SK-N-SH (cell line): Measurements from ENCODE around the gene PPP2R3A. TPM values are rescaled to one million over a fixed set of nuclear protein-coding genes. Genes with fewer than 3 reads are reported as not detected.

ENCODE experiments used
- CTCF ChIA-PET: fragments of 300-600, 350-600 bp; formaldehyde crosslinking; extraction: SDS; loops from one replicate; lab custom pipeline; 2021; lab: Yijun Ruan, JAX
- POLR2A ChIA-PET: fragments of 350-600 bp; sonication (Branson Sonifier 250); formaldehyde crosslinking; extraction: SDS; loops from one replicate; lab custom pipeline; 2020; ENCODE audit warnings: antibody characterized with exemption, inconsistent platforms; lab: Yijun Ruan, JAX
- DNase-seq: peaks from one replicate; pipeline ENCODE4 v3.0.0; 2012
- H2AFZ ChIP-seq: fragments of 200-600 bp; sonication (generic); 2 replicates; pipeline ENCODE4 v1.8.1; 2016; ENCODE audit warnings: antibody characterized with exemption, mild to moderate bottlenecking, low read depth
- H3F3A ChIP-seq: fragments of 200-600 bp; sonication (generic); replicated peaks from 2 replicates; pipeline ENCODE3; 2016; ENCODE audit warnings: antibody characterized with exemption, mild to moderate bottlenecking; ENCODE audit not compliant: insufficient read depth
- H3K27ac ChIP-seq, 2 experiments: fragments of 200-500 bp in 1 of 2; fragments of 200-600 bp in 1 of 2; sonication (Bioruptor generic) in 1 of 2; sonication (generic), shearing (Covaris generic) in 1 of 2; 2 replicates each; pipeline versions ENCODE4 v1.5.1 to v1.6.1; 2014 to 2016; ENCODE audit warnings: low read depth in 2 of 2, inconsistent platforms in 1 of 2, low read length in 1 of 2, mild to moderate bottlenecking in 1 of 2, mixed read lengths in 1 of 2
- H3K27me3 ChIP-seq: fragments of 200-600 bp; sonication (generic), shearing (Covaris generic); 2 replicates; pipeline ENCODE4 v1.6.1; 2016; ENCODE audit warnings: mixed run types; ENCODE audit not compliant: insufficient read depth
- H3K36me3 ChIP-seq, 2 experiments: fragments of 200-500 bp in 1 of 2; fragments of 200-600 bp in 1 of 2; sonication (Bioruptor generic) in 1 of 2; sonication (generic) in 1 of 2; replicated peaks in 1 of 2; 2 replicates each; pipeline versions ENCODE3 to v1.5.1; 2014 to 2016; ENCODE audit warnings: low read length in 1 of 2, mild to moderate bottlenecking in 1 of 2; ENCODE audit not compliant: insufficient read depth in 2 of 2, control insufficient read depth in 1 of 2
- H3K4me1 ChIP-seq, 2 experiments: fragments of 200-500 bp in 1 of 2; fragments of 200-600 bp in 1 of 2; sonication (Bioruptor generic) in 1 of 2; sonication (generic), shearing (Covaris generic) in 1 of 2; 2 replicates each; pipeline versions ENCODE4 v1.5.1 to v1.6.1; 2014 to 2016; ENCODE audit warnings: low read depth in 1 of 2, low read length in 1 of 2, mixed run types in 1 of 2; ENCODE audit not compliant: insufficient read depth in 2 of 2, control insufficient read depth in 1 of 2
- H3K4me2 ChIP-seq: fragments of 200-600 bp; sonication (generic), shearing (Covaris generic); 2 replicates; pipeline ENCODE4 v1.6.1; 2017; ENCODE audit warnings: mixed run types
- H3K4me3 ChIP-seq, 2 experiments: fragments of 200-500 bp in 1 of 2; fragments of 200-600 bp in 1 of 2; sonication (Bioruptor generic) in 1 of 2; sonication (generic), shearing (Covaris generic) in 1 of 2; 2 replicates each; pipeline versions ENCODE4 v1.5.1 to v1.8.1; 2014 to 2016; ENCODE audit warnings: low read depth in 2 of 2, inconsistent platforms in 1 of 2, low read length in 1 of 2, mild to moderate bottlenecking in 1 of 2, mixed read lengths in 1 of 2, moderate library complexity in 1 of 2
- H3K79me2 ChIP-seq: fragments of 200-600 bp; sonication (generic); 2 replicates; pipeline ENCODE4 v1.8.1; 2017; ENCODE audit warnings: mild to moderate bottlenecking; ENCODE audit not compliant: insufficient read depth
- H3K9ac ChIP-seq: fragments of 200-600 bp; sonication (generic); 2 replicates; pipeline ENCODE4 v1.6.1; 2017; ENCODE audit warnings: mixed run types
- H3K9me2 ChIP-seq: fragments of 200-600 bp; sonication (generic); 2 replicates; pipeline ENCODE4 v1.6.1; 2017; ENCODE audit warnings: mixed run types
- H3K9me3 ChIP-seq: fragments of 200-600 bp; sonication (generic); 2 replicates; pipeline ENCODE4 v1.6.1; 2017; ENCODE audit warnings: mixed run types, mild to moderate bottlenecking, moderate library complexity
- H4K20me1 ChIP-seq: fragments of 200-600 bp; sonication (generic); 2 replicates; pipeline ENCODE4 v1.6.1; 2017; ENCODE audit warnings: mild to moderate bottlenecking, mixed run types; ENCODE audit not compliant: insufficient read depth
- CTCF ChIP-seq: fragments of 200-600 bp; sonication (generic); IDR thresholded peaks from 2 replicates; pipeline ENCODE4 v1.6.1; 2017; ENCODE audit warnings: antibody characterized with exemption, mild to moderate bottlenecking, moderate library complexity
- FOSL2 ChIP-seq: IDR thresholded peaks from 2 replicates; pipeline ENCODE4 v1.4.0; 2012; ENCODE audit warnings: low read depth, mild to moderate bottlenecking, moderate library complexity, borderline replicate concordance
- JUND ChIP-seq: IDR thresholded peaks from 2 replicates; pipeline ENCODE4 v1.4.0; 2012
- MEF2A ChIP-seq: IDR thresholded peaks from 2 replicates; pipeline ENCODE4 v1.4.0; 2012; ENCODE audit warnings: low read depth, borderline replicate concordance
- MXI1 ChIP-seq: IDR thresholded peaks from 2 replicates; pipeline ENCODE4 v1.6.1; 2012; ENCODE audit warnings: mild to moderate bottlenecking, low read depth, low read length, improper control_type of control experiment
- NFIC ChIP-seq: IDR thresholded peaks from 2 replicates; pipeline ENCODE4 v1.4.0; 2012; ENCODE audit warnings: borderline replicate concordance
- PBX3 ChIP-seq: IDR thresholded peaks from 2 replicates; pipeline ENCODE4; 2012
- RAD21 ChIP-seq: IDR thresholded peaks from 2 replicates; pipeline ENCODE4 v1.6.1; 2012; ENCODE audit warnings: mild to moderate bottlenecking, low read length
- SIN3A ChIP-seq: IDR thresholded peaks from 2 replicates; pipeline ENCODE4 v1.6.1; 2012; ENCODE audit warnings: low read depth, mild to moderate bottlenecking, low read length, moderate library complexity, borderline replicate concordance
- SMC3 ChIP-seq: IDR thresholded peaks from 2 replicates; pipeline ENCODE4 v1.6.1; 2012; ENCODE audit warnings: low read depth, low read length, improper control_type of control experiment
- TEAD4 ChIP-seq: IDR thresholded peaks from 2 replicates; pipeline ENCODE4 v1.4.0; 2012; ENCODE audit warnings: mild to moderate bottlenecking, borderline replicate concordance; ENCODE audit not compliant: insufficient read depth
- USF1 ChIP-seq: IDR thresholded peaks from 2 replicates; pipeline ENCODE4 v1.4.0; 2012; ENCODE audit warnings: low read depth, borderline replicate concordance
- USF2 ChIP-seq: fragments of 150-350 bp; IDR thresholded peaks from 2 replicates; pipeline ENCODE4 v1.6.1; 2017; ENCODE audit warnings: antibody characterized with exemption, low read length, low read depth, borderline replicate concordance
- ZBTB33 ChIP-seq: IDR thresholded peaks from 2 replicates; pipeline ENCODE4 v1.4.0; 2012; ENCODE audit warnings: low read depth, borderline replicate concordance
- WGBS: methylation state at CpG from one replicate; pipeline ENCODE4 v1.1.6; 2017; ENCODE audit warnings: low lambda C conversion rate; 5-methylcytosine and 5-hydroxymethylcytosine counted together
- polyA plus RNA-seq, 3 experiments: library from polyadenylated mRNA; depleted of rRNA; stranded (reverse); fragments of >200 nt; gene quantifications; 2 replicates each; pipeline ENCODE4 v1.2.3, GENCODE V29; 2012

PPP2R3A gene
- polyA plus RNA-seq, 1 of the 3 experiments (the other 2 are of a cell fraction): 3.9 TPM

- DNase-seq: peak; percentile 53
- Histone ChIP-seq H3K9ac (no peak overlapping the region), H3K27ac (no peak overlapping the region), H3K36me3 (peaks cover 12 to 29% of the 10 kb centered on the region in 2 experiments), H3K9me2 (no peaks in the 10 kb centered on the region), H2AFZ (no peak overlapping the region), H3F3A (no peaks in the 10 kb centered on the region), H4K20me1 (no peaks in the 10 kb centered on the region), H3K27me3 (no peaks in the 10 kb centered on the region), H3K9me3 (no peaks in the 10 kb centered on the region), H3K79me2 (no peaks in the 10 kb centered on the region), H3K4me2 (no peak overlapping the region), H3K4me1 (no peaks in the 10 kb centered on the region), H3K4me3 (no peak overlapping the region)
- TF ChIP-seq SMC3: peak; percentile 51
- peak; percentile 76 for TF ChIP-seq RAD21
- peak; percentile 84 for TF ChIP-seq CTCF
- TF ChIP-seq NFIC: no peak
- POLR2A ChIA-PET: interaction anchor here (0.6 kb wide), 1 partner anchor 406 kb away, joined by 3 read pairs; no protein-coding TSS in a partner anchor
- WGBS: 73% methylated on average over 7 of the region's 7 CpGs
- CTCF ChIA-PET: interaction anchor here (0.6 to 11.8 kb wide), 44 partner anchors 9 to 1527 kb away, joined by 3 to 153 read pairs (median 4); partner anchors contain the start of genes EPHB1, PPP2R3A and STAG1
Measured at GRCh38 chr3:136042608-136043221, 77.2 kb downstream of the PPP2R3A start.

- ChIA-PET POLR2A (no interaction called here), CTCF (interaction anchor here (0.6 to 11.8 kb wide), 11 partner anchors 8 to 1444 kb away, joined by 3 to 153 read pairs (median 5); partner anchors contain the start of genes EPHB1 and STAG1)
- peaks cover 16 to 34% of the 10 kb centered on the region in 2 experiments for H3K36me3 ChIP-seq
- no peaks in the 10 kb centered on the region for H3K9me2 ChIP-seq
- TF ChIP-seq USF1: no peak
- TF ChIP-seq SIN3A: no peak
- TF ChIP-seq TEAD4: no peak
- no peak for TF ChIP-seq USF2
- TF ChIP-seq NFIC: no peak
- no peak for TF ChIP-seq JUND
- no peak for TF ChIP-seq MXI1
- no peak for TF ChIP-seq ZBTB33
- TF ChIP-seq PBX3: no peak
- no peak for TF ChIP-seq MEF2A
- no peak for TF ChIP-seq FOSL2
- 100% methylated on average over 3 of the region's 7 CpGs for WGBS
- no peaks in the 10 kb centered on the region for H3K27me3 ChIP-seq
- peaks cover 0 to 3% of the 10 kb centered on the region in 2 experiments; a peak in 1 of 4 replicates for H3K4me1 ChIP-seq
- H3K9me3 ChIP-seq: no peaks in the 10 kb centered on the region
- H3K4me2 ChIP-seq: no peak overlapping the region
- H3K4me3 ChIP-seq: no peak overlapping the region
- no peak overlapping the region for H3K27ac ChIP-seq
- H3F3A ChIP-seq: no peaks in the 10 kb centered on the region
- no peak overlapping the region for H2AFZ ChIP-seq
- no peaks in the 10 kb centered on the region for H3K79me2 ChIP-seq
- no peaks in the 10 kb centered on the region for H4K20me1 ChIP-seq
- H3K9ac ChIP-seq: no peak overlapping the region
- DNase-seq: no peak
Measured at GRCh38 chr3:136044980-136045745, 79.6 kb downstream of the PPP2R3A start.
